A673 (cell line): ENCODE data around the gene TPSD1.

Experiments
- CTCF ChIP-seq: fragments of 300-800, 200-600 bp; sonication (generic); conservative IDR thresholded peaks from 2 replicates; pipeline ENCODE4 v1.5.1; 2017; ENCODE audit warnings: low read depth, mild to moderate bottlenecking, antibody characterized with exemption, low read length, moderate library complexity, mixed read lengths
- EZH2 ChIP-seq: fragments of 200-600 bp; sonication (generic); IDR thresholded peaks from 2 replicates; pipeline ENCODE4 v1.6.1; 2017; ENCODE audit warnings: borderline replicate concordance, low read depth, mild to moderate bottlenecking, mixed read lengths, antibody characterized with exemption, low read length; ENCODE audit not compliant: poor library complexity, severe bottlenecking

- TF ChIP-seq CTCF (no peak), EZH2 (no peak)
These were observed 28.2 kb downstream of the TPSD1 start for GRCh38 chr16:1283996-1284616.
